HepG2 (cell line): ENCODE results near the gene TACC3. TPM values are rescaled to one million over a fixed set of nuclear protein-coding genes. Genes with fewer than 3 reads are reported as not detected.

Experiments
- AKNA ChIP-seq: sonication (generic); formaldehyde crosslinking; IDR thresholded peaks from 2 replicates; pipeline ENCODE4 v1.4.0; 2020; ENCODE audit warnings: missing genetic modification reagents, borderline replicate concordance
- HDAC2 ChIP-seq: sonication (generic); formaldehyde crosslinking; IDR thresholded peaks from 2 replicates; pipeline ENCODE4 v1.4.0; 2020; ENCODE audit warnings: missing genetic modification reagents
- HNF1A ChIP-seq, 2 experiments: sonication (generic) in 1 of 2; formaldehyde crosslinking in 1 of 2; IDR thresholded peaks; 2 replicates each; pipeline versions ENCODE4 v1.4.0 to v1.6.1; 2016 to 2020; ENCODE audit warnings: borderline replicate concordance in 1 of 2, low read depth in 1 of 2, mild to moderate bottlenecking in 1 of 2, missing genetic modification reagents in 1 of 2
- LBX2 ChIP-seq: sonication (generic); formaldehyde crosslinking; IDR thresholded peaks from 2 replicates; pipeline ENCODE4 v1.5.0; 2020; ENCODE audit warnings: missing genetic modification reagents, mild to moderate bottlenecking, borderline replicate concordance
- PHF20 ChIP-seq: sonication (generic); formaldehyde crosslinking; IDR thresholded peaks from 2 replicates; pipeline ENCODE4 v1.5.0; 2020; ENCODE audit warnings: mild to moderate bottlenecking, missing genetic modification reagents
- POLR2AphosphoS2 ChIP-seq: IDR thresholded peaks from 2 replicates; pipeline ENCODE4 v1.6.1; 2011; ENCODE audit warnings: low read depth, low read length, improper control_type of control experiment
- RFXAP ChIP-seq: sonication (generic); formaldehyde crosslinking; IDR thresholded peaks from 2 replicates; pipeline ENCODE4 v1.4.0; 2020; ENCODE audit warnings: missing genetic modification reagents, borderline replicate concordance
- TFDP1 ChIP-seq: IDR thresholded peaks from 2 replicates; pipeline ENCODE4 v1.6.1; 2016; ENCODE audit warnings: missing compliant biosample characterization, missing genetic modification reagents, borderline replicate concordance
- TP53 ChIP-seq: sonication (generic); formaldehyde crosslinking; conservative IDR thresholded peaks from 2 replicates; pipeline ENCODE4 v1.4.0; 2020; ENCODE audit warnings: missing genetic modification reagents
- TRIM22 ChIP-seq: fragments of 450-650 bp; IDR thresholded peaks from 2 replicates; pipeline ENCODE4 v1.6.1; 2017
- ZBTB46 ChIP-seq: sonication (generic); formaldehyde crosslinking; IDR thresholded peaks from 2 replicates; pipeline ENCODE4 v1.4.0; 2020; ENCODE audit warnings: mild to moderate bottlenecking, missing genetic modification reagents, borderline replicate concordance
- ZNF138 ChIP-seq: sonication (generic); formaldehyde crosslinking; IDR thresholded peaks from 2 replicates; pipeline ENCODE4 v1.5.0; 2020; ENCODE audit warnings: mild to moderate bottlenecking, low read depth, missing genetic modification reagents
- ZSCAN12 ChIP-seq: sonication (generic); formaldehyde crosslinking; IDR thresholded peaks from 2 replicates; pipeline ENCODE4 v1.9.0; 2021; ENCODE audit warnings: mild to moderate bottlenecking, missing genetic modification reagents
- polyA plus RNA-seq, 8 experiments: library from polyadenylated mRNA; depleted of rRNA in 3 of 8; stranded (reverse) in 7 of 8; unstranded in 1 of 8; fragments of >200 nt; fragmentation: Illumina TruSeq in 4 of 8; extraction: Trizol in 4 of 8; gene quantifications; 2 replicates each; pipeline versions ENCODE4 v1.2.1 to v1.2.3, GENCODE V29; 2011 to 2016; ENCODE audit warnings: low read depth in 4 of 8, missing spikeins in 1 of 8, mixed read lengths in 1 of 8; ENCODE audit not compliant: insufficient read depth in 1 of 8
- total RNA-seq, 5 experiments: library from RNA; depleted of rRNA; stranded (reverse); fragments of >200 nt; fragmentation: Illumina TruSeq; extraction: Trizol; gene quantifications; 2 replicates each; pipeline ENCODE4 v1.2.3, GENCODE V29; 2016; ENCODE audit warnings: low read depth in 1 of 5

Gene TACC3
- total and polyA plus RNA-seq, 2 of the 13 experiments (the other 11 are each of a cell fraction or from before 2014, with no cell fraction given): 20.3 to 21.2 TPM

GRCh38 chr4:1784789-1785591, 63.7 kb downstream of the TACC3 start (continued):
- TF ChIP-seq TRIM22: no peak
- TF ChIP-seq PHF20 (CRISPR knock-in tag): no peak
- no peak for TF ChIP-seq HNF1A (IDR thresholded peaks at IDR 0.05; ENCODE audit: low read depth)
- TF ChIP-seq HNF1A (CRISPR knock-in tag; IDR thresholded peaks at IDR 0.05; ENCODE audit: borderline replicate concordance): peak; percentile 88
- peak; percentile 49; the same call in 1 of the 2 replicates for TF ChIP-seq ZNF138 (CRISPR knock-in tag)
- TF ChIP-seq POLR2AphosphoS2: no peak
- no peak for TF ChIP-seq AKNA
- peak; percentile 75 for TF ChIP-seq HDAC2
- no peak for TF ChIP-seq LBX2 (CRISPR knock-in tag)
- peak; percentile 31; the same call in 1 of the 2 replicates for TF ChIP-seq TFDP1
- peak; percentile 94; the same call in 1 of the 2 replicates for TF ChIP-seq ZBTB46 (CRISPR knock-in tag)
- no peak for TF ChIP-seq ZSCAN12
- TF ChIP-seq RFXAP (CRISPR knock-in tag): 0 out of 2 replicates have a peak, but pooled peaks have one; percentile 17
- TF ChIP-seq TP53: no peak
